Upper lobe of left lung (tissue), 4 donors: ENCODE results near the gene CAPN5.

Experiments
- CTCF ChIP-seq, 6 experiments: fragments of 450-650 bp in 4 of 6; fragments of 200-600 bp in 2 of 6; sonication (generic) in 2 of 6; IDR thresholded peaks; one replicate each; pipeline ENCODE4 v1.5.1; 2016 to 2019; ENCODE audit warnings: antibody characterized with exemption in 6 of 6
- POLR2A ChIP-seq, 4 donors: fragments of 450-650 bp; IDR thresholded peaks; one replicate each; pipeline ENCODE4 v1.5.1; 2016 to 2017; ENCODE audit warnings: antibody characterized with exemption in 4 of 4, mild to moderate bottlenecking in 2 of 4

GRCh38 chr11:77055101-77055561, 11.6 kb upstream of the CAPN5 start:
- TF ChIP-seq CTCF (IDR thresholded peaks at IDR 0.05) (no peak), POLR2A (IDR thresholded peaks at IDR 0.05) (no peak)
